Ammon's horn (tissue), 1 donor: ENCODE results near the gene TRIP12.
A peak's percentile ranks its signal among the peaks of the same experiment; 100 is the strongest.
"Not testable (repeated sequence)": the region's sequence is repeated elsewhere in the genome, so short reads cannot be mapped to it uniquely, and the experiment has no call there.

ENCODE experiments used
- DNase-seq: peaks from one replicate; pipeline ENCODE4 v3.0.0-alpha.2; 2016; ENCODE audit warnings: low spot score

TRIP12 gene

GRCh38 chr2:229921892-229922448 lies at the start of gene TRIP12:
Gene TRIP12, minus strand, starts transcription at chr2:229922009. Its CDS starts 41,930 bp downstream, at chr2:229880079.
- peak; percentile 93 for DNase-seq

GRCh38 chr2:229971298-229971790 lies 49.5 kb upstream of the TRIP12 start:
- DNase-seq, result no peak

DNA sequence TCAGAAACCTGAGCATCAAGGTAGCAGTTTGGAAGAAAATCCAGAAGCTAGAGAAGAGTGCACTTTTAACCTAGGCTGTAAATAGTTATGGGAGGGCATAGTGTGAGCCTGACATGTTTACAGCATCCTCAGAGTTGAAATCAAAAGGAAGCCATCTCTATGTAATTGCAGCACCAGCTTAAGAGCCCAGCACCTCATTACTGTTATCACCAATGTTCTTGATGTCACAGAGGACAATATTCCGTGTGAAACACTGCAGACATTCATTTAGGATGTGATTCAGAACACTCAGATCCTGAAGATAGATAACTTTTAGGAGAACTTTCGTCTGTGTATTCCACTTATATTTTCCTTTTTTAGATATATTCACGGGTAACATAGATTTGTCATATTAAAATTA lies 48.6 kb upstream of the TRIP12 start:
- no peak for DNase-seq

- DNase-seq, result no peak
Measured at GRCh38 chr2:229969921-229970320, 48.1 kb upstream of the TRIP12 start.

- not testable (repeated sequence) for DNase-seq
Measured at GRCh38 chr2:229963596-229963995, 41.8 kb upstream of the TRIP12 start.

DNA sequence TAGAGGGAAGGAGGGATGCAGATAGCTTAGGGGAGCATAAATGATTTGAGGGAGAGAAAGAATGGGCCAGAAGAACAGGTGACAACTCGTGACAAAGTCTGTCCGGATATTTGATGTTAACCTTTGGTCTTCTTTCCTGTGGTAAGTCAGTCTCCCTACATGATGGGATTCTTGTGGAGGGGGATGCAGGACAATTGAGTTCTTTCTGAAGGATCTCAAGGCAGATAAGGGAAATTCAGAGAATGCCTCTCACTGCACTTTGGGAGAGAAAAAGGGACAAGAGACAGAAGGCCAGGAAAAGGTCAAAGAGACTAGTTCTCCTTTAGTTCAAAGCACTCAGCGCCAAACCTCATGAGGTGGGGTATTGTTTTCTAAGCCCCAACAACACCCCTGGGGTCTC lies 34.7 kb upstream of the TRIP12 start:
- DNase-seq, result no peak

GRCh38 chr2:229955663-229956062 lies 33.9 kb upstream of the TRIP12 start:
- no peak for DNase-seq

- no peak for DNase-seq
Measured at GRCh38 chr2:229952256-229952835, 30.5 kb upstream of the TRIP12 start.

- DNase-seq, result no peak
Measured at GRCh38 chr2:229947544-229947943, 25.7 kb upstream of the TRIP12 start.

DNA sequence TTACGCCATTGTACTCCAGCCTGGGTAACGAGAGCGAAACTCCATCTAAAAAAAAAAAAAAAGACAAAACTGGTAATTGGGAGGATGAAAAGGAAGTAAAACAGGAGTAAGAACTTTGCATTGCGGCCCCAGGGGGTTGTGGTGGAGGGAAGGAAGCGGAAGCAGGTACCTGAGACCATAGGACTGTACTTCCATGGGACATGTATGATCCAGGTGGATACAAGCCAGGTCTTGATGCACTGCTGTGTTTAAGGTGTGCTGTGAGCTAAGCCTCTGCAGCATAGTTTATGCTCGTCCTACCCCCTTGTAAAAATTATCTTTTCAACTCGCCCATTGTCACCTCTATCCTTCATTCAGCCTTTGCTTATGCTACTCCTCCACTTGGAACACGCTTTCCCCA lies 24.2 kb upstream of the TRIP12 start:
- DNase-seq, result no peak

DNA sequence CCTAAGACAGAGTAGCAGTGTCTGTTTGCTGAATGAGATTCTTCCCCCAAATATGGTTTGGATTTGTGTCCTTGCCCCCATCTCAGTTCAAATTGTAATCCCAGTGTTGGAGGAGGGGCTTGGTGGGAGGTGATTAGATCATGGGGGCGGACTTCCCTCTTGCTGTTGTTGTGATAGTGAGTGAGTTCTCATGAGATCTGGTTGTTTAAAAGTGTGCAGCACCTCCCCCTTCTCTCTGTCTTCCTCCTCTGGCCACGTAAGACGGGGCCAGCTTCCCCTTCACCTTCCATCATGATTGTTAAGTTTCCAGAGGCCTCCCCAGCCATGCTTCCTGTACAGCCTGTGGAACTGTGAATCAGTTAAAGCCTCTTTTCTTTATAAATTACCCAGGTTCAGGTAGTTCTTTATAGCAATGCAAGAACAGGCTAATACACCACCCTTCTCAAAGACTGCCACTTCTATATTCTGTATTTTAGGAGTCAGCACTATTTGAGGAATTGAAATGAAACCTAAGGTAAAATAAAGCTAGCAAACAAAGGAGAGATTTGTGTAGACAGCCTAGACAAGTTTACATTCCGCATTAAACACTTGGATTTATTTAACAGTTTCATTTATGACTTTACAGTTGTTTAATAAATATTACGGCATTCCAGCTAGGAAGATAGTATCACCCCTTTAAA lies 22.1 kb upstream of the TRIP12 start:
- no peak for DNase-seq

- DNase-seq, result no peak
Measured at GRCh38 chr2:229943171-229943570, 21.4 kb upstream of the TRIP12 start.

DNA sequence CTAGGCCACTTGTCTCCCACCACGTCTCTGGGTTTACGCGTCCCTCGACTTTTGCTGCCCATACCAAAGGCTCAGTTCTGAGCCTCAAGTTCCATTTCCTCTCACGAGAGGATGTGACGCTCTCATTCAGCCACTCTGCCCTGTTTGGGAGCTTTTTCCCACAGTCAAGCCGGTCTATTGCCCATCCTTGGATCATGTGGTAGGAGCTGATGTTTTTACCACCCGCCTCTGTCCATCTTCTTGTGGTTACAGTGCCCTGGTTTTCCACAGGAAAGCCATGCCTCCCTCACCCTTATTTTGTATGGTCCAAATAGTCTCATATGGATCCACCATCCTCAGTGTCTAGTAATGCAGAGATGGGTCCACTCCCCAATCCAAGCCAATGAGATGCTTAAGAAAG lies 20.9 kb upstream of the TRIP12 start:
- DNase-seq, result no peak

GRCh38 chr2:229937537-229937936 lies 15.7 kb upstream of the TRIP12 start:
- no peak for DNase-seq

- DNase-seq, result no peak
Measured at GRCh38 chr2:229931241-229931640, 9.4 kb upstream of the TRIP12 start.

- no peak for DNase-seq
Measured at GRCh38 chr2:229930656-229931055, 8.8 kb upstream of the TRIP12 start.

DNA sequence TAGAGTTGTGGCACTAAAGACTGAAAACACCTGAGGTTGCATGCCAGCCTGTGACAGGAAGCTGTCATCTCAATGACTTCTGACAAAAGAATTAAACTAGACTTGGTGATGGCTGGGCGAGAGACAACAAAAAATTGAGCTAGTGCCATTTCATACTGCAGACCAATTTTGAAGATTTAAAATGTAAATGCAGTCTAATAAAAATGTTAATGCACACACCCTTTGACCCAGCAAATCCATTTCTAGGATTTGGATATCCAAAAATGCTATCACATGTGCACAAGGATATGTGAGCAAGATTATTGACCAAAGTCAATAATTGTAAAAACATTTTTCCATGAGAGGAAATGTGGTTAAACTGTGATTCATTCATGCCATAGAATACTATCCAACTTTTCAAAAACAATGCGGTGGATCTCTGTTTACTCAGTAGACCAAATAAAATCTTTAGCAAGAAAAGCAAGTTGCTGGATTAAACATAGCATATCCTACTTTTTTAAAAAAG lies 6.1 kb upstream of the TRIP12 start:
- DNase-seq, result no peak

GRCh38 chr2:229925201-229925600 lies 3.4 kb upstream of the TRIP12 start:
- no peak for DNase-seq

DNA sequence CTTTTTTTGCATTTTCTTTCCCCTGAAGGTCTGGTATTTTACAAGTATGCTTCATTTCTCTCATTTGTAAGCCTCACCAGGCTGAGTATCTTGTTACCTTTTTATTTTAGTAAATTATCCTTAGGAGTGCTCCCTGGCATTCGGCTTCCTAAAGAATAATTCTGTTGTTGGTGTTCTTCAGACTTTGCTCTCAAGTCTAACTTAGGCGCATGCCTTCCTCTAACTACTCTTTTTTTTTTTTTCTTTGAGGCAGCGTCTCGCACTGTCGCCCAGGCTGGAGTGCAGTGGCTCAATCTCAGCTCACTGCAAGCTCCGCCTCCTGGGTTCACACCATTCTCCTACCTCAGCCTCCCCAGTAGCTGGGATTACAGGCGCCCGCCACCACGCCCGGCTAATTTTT lies 2.7 kb upstream of the TRIP12 start:
- DNase-seq, result not testable (repeated sequence)

GRCh38 chr2:229922449-229923386 lies 909 bp upstream of the TRIP12 start, which contains the start of gene FBXO36:
Gene FBXO36, plus strand, starts transcription at chr2:229922503. Its CDS starts 11 bp downstream, at chr2:229922514.
- DNase-seq, result peak; percentile 91

- peak; percentile 73 for DNase-seq
Measured at GRCh38 chr2:229921101-229921891, 513 bp downstream of the TRIP12 start.
